Sigmoid colon (tissue), 4 donors: ENCODE data around the gene BLID.

Experiments used
- CTCF ChIP-seq, 4 experiments: fragments of 450-650 bp in 3 of 4; fragments of 200-600 bp in 1 of 4; IDR thresholded peaks; one replicate each; pipeline ENCODE4 v1.5.1; 2016 to 2019; ENCODE audit warnings: antibody characterized with exemption in 4 of 4, mild to moderate bottlenecking in 3 of 4, moderate library complexity in 2 of 4
- EP300 ChIP-seq, 4 donors: sonication (generic); formaldehyde crosslinking; IDR thresholded peaks; one replicate each; pipeline ENCODE4 v1.6.1; 2017; ENCODE audit warnings: antibody characterized with exemption in 4 of 4
- POLR2A ChIP-seq, 2 donors: fragments of 450-650 bp; IDR thresholded peaks; one replicate each; pipeline ENCODE4 v1.6.1; 2016; ENCODE audit warnings: antibody characterized with exemption in 2 of 2, mild to moderate bottlenecking in 2 of 2, moderate library complexity in 2 of 2
- POLR2AphosphoS5 ChIP-seq, 4 donors: sonication (generic); formaldehyde crosslinking; IDR thresholded peaks; one replicate each; pipeline ENCODE4 v1.6.1; 2017; ENCODE audit warnings: antibody characterized with exemption in 4 of 4

DNA sequence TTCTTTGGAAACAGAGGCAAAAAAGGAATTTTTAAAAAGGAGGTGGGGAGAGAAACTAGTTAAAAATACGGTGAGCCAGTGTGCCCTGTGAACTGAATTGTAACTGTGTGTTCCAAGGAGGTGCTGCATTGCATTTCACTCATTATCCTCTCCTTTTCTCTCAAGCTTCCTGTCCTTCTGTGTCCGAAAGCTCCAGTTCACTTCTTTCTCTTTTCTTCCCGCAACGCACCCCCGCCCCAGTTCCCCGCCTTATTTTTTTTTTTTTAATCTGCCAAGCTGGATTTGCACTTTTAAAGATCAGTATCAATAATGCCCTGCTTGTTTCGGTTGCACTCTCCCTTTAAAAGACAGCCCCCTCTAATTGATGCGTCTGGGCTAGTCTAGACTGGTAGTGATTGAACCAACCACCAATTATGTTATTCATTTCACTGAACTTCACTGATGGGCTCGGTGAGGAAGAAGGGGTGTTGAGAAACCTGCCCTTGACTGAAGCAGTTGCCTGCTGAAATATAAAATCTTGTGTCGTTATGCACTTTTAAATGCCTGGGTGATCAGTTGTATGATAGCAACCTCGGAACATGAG, 18.5 kb downstream of the BLID start:
- TF ChIP-seq EP300 (IDR thresholded peaks at IDR 0.05) (no peak), POLR2A (IDR thresholded peaks at IDR 0.05) (no peak), CTCF (IDR thresholded peaks at IDR 0.05) (no peak), POLR2AphosphoS5 (IDR thresholded peaks at IDR 0.05) (peak in 1 of 4 donors; percentile 17)
